Fibroblast of lung (primary cell): ENCODE data around the gene PLCXD3. TPM values are rescaled to one million over a fixed set of nuclear protein-coding genes. Genes with fewer than 3 reads are reported as not detected.

ENCODE experiments used
- DNase-seq, 2 donors: peaks; one replicate each; pipeline versions ENCODE4 v3.0.0 to v3.0.0-alpha.2; 2010; ENCODE audit warnings: low read depth in 2 of 2
- H2AFZ ChIP-seq: 2 replicates; pipeline ENCODE4 v1.5.1; 2012; ENCODE audit warnings: low read length, control low read depth, inconsistent platforms
- H3K27ac ChIP-seq: 2 replicates; pipeline ENCODE4 v1.5.1; 2011; ENCODE audit warnings: low read length, control low read depth; ENCODE audit not compliant: insufficient read depth
- H3K27me3 ChIP-seq: 2 replicates; pipeline ENCODE4 v1.5.1; 2011; ENCODE audit warnings: mild to moderate bottlenecking, low read length; ENCODE audit not compliant: control insufficient read depth, insufficient read depth
- H3K36me3 ChIP-seq: 2 replicates; pipeline ENCODE4 v1.5.1; 2011; ENCODE audit warnings: low read length; ENCODE audit not compliant: control insufficient read depth, insufficient read depth
- H3K4me1 ChIP-seq: 2 replicates; pipeline ENCODE4 v1.5.1; 2011; ENCODE audit warnings: low read length; ENCODE audit not compliant: control insufficient read depth, insufficient read depth; ENCODE audit errors: extremely low read depth
- H3K4me2 ChIP-seq: 2 replicates; pipeline ENCODE4 v1.5.1; 2011; ENCODE audit warnings: low read length, control low read depth; ENCODE audit not compliant: insufficient read depth; ENCODE audit errors: extremely low read depth
- H3K4me3 ChIP-seq, 4 experiments: fragments of 200-600 bp in 1 of 4; sonication (generic) in 1 of 4; replicated peaks in 1 of 4; 2 replicates each; pipeline ENCODE4 v1.5.1; 2011 to 2016; ENCODE audit warnings: low read length in 4 of 4, low read depth in 3 of 4, mild to moderate bottlenecking in 3 of 4, control low read depth in 2 of 4, inconsistent platforms in 1 of 4, mixed read lengths in 1 of 4; ENCODE audit not compliant: insufficient read depth in 1 of 4; ENCODE audit errors: control extremely low read depth in 1 of 4
- H3K79me2 ChIP-seq: 2 replicates; pipeline ENCODE4 v1.5.1; 2012; ENCODE audit warnings: mild to moderate bottlenecking, low read length, inconsistent platforms; ENCODE audit not compliant: control insufficient read depth, insufficient read depth
- H3K9ac ChIP-seq: 2 replicates; pipeline ENCODE4 v1.5.1; 2011; ENCODE audit warnings: mild to moderate bottlenecking, low read length, control low read depth; ENCODE audit not compliant: insufficient read depth
- H3K9me3 ChIP-seq: 2 replicates; pipeline ENCODE4 v1.5.1; 2012; ENCODE audit warnings: low read depth, low read length; ENCODE audit not compliant: control insufficient read depth, insufficient read depth
- H4K20me1 ChIP-seq: 2 replicates; pipeline ENCODE4 v1.5.1; 2011; ENCODE audit warnings: low read length; ENCODE audit not compliant: control insufficient read depth, insufficient read depth; ENCODE audit errors: extremely low read depth
- EZH2 ChIP-seq: IDR thresholded peaks from 2 replicates; pipeline ENCODE4 v1.5.1; 2012; ENCODE audit warnings: low read length, control low read depth, mild to moderate bottlenecking; ENCODE audit errors: missing control alignments
- polyA plus RNA-seq, 2 donors: library from polyadenylated mRNA; depleted of rRNA in 1 of 2; stranded (reverse) in 1 of 2; unstranded in 1 of 2; fragments of >200 nt; gene quantifications; 2 replicates each; pipeline ENCODE4 v1.2.1, GENCODE V29; 2011 to 2012; ENCODE audit warnings: missing spikeins in 1 of 2
- total RNA-seq: library from RNA; depleted of rRNA; stranded (reverse); fragments of >200 nt; gene quantifications from 2 replicates; pipeline ENCODE4 v1.2.1, GENCODE V29; 2014
- TF ChIP-seq, protein P1 (sequence below), 2 donors: IDR thresholded peaks in 1 of 2; conservative IDR thresholded peaks in 1 of 2; 1 replicate in 1 of 2; 2 replicates in 1 of 2; pipeline ENCODE4 v1.5.1; 2011 to 2012; ENCODE audit warnings: low read length in 2 of 2, control low read depth in 1 of 2, inconsistent platforms in 1 of 2, low read depth in 1 of 2, mild to moderate bottlenecking in 1 of 2

PLCXD3 gene
- total and polyA plus RNA-seq, 2 donors (not counting 1 experiment from before 2014, with no cell fraction given): 0.02 to 1.3 TPM

DNA sequence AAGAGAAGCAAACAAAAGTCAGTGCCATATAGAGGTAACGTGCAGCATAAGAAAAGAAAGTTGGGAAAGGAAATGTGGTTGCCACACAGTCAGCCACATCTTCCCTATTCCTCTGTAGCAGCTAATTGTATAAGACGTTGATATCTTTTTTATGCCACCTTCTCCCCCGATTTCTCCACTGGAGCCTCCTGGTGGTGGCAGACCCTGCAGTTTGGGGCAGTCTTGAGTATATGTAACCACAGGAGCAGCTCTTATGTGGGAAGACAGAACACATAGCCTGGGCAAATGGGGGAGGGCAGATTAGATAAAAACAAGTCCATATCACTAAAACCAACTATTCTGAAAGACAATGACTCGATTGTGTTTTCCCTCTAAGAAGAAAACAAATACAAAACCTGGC lies 99.7 kb downstream of the PLCXD3 start:
- Histone ChIP-seq H3K36me3 (no peaks in the 10 kb centered on the region), H3K4me1 (peaks cover 7% of the 10 kb centered on the region), H3K79me2 (no peaks in the 10 kb centered on the region), H3K27me3 (no peaks in the 10 kb centered on the region), H3K4me3 (no peak overlapping the region), H3K9me3 (no peaks in the 10 kb centered on the region), H4K20me1 (no peaks in the 10 kb centered on the region), H3K27ac (no peak overlapping the region), H2AFZ (no peak overlapping the region), H3K9ac (no peak overlapping the region), H3K4me2 (no peak overlapping the region)
- DNase-seq: no peak
- no peak for TF ChIP-seq EZH2
- TF ChIP-seq, protein P1, sequence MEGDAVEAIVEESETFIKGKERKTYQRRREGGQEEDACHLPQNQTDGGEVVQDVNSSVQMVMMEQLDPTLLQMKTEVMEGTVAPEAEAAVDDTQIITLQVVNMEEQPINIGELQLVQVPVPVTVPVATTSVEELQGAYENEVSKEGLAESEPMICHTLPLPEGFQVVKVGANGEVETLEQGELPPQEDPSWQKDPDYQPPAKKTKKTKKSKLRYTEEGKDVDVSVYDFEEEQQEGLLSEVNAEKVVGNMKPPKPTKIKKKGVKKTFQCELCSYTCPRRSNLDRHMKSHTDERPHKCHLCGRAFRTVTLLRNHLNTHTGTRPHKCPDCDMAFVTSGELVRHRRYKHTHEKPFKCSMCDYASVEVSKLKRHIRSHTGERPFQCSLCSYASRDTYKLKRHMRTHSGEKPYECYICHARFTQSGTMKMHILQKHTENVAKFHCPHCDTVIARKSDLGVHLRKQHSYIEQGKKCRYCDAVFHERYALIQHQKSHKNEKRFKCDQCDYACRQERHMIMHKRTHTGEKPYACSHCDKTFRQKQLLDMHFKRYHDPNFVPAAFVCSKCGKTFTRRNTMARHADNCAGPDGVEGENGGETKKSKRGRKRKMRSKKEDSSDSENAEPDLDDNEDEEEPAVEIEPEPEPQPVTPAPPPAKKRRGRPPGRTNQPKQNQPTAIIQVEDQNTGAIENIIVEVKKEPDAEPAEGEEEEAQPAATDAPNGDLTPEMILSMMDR (conservative IDR thresholded peaks at IDR 0.05 in 1 of 2, IDR thresholded peaks at IDR 0.05 in 1 of 2; ENCODE audit: low read depth in 1 of 2, low read length in 2 of 2): no peak

DNA sequence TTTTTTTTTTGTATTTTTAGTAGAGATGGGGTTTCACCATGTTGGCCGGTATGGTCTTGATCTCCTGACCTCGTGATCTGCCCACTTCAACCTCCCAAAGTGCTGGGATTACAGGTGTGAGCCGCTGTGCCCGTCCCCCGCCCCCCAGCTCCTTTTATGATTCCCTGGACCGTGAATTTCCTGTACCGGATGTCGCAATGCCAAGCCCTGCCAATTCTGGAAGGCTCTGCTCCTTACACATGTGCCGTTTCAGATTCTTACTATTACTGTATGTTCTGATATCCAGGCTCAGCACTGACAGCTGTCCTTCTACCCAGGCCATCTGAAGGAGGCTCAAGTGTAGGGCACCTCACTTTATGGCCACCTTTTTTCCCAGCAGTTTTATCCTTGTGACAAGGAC lies 100.1 kb downstream of the PLCXD3 start:
- Histone ChIP-seq H3K36me3 (no peaks in the 10 kb centered on the region), H3K27ac (no peak overlapping the region), H3K4me2 (no peak overlapping the region), H3K9me3 (no peaks in the 10 kb centered on the region), H4K20me1 (no peaks in the 10 kb centered on the region), H2AFZ (no peak overlapping the region), H3K9ac (no peak overlapping the region), H3K27me3 (no peaks in the 10 kb centered on the region), H3K4me3 (no peak overlapping the region), H3K4me1 (peaks cover 7% of the 10 kb centered on the region), H3K79me2 (no peaks in the 10 kb centered on the region)
- no peak for DNase-seq
- TF ChIP-seq, protein P1 (conservative IDR thresholded peaks at IDR 0.05 in 1 of 2, IDR thresholded peaks at IDR 0.05 in 1 of 2; ENCODE audit: low read depth in 1 of 2, low read length in 2 of 2): no peak

DNA sequence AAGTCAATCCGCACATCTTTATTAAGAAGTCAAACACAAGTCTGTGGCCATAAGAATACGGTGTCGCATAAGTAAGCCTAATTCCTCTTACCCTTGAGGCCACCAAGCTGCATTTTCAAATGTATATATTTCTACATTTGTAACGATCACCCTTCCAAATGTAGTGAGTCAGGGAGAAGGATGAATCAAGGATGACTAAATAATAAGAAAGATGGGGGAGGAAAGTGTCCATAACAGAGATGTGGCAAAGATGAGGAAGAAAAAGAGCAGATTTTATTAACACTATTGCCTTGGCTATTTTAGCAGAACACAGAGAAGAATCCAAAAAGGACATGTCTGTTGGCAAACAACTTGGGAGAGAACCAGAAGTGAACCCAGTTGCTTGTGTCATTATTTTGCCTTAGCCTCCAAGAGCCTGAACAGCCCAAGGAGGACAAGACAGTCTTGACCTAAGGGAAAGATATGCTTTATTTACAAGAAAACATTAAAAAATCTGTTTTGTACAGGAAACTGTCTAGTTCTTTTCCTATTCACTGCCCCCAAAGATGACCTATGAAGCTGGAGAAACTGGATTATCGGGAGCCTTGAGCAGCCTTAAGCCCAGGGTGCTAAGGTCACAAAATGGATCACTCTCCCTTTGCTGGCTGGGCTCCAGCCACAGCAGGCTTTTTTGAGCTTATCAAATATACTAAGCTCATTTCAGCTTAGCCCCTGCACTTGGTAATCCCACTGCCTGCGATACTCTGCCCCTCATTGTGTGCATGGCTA lies 101.5 kb downstream of the PLCXD3 start:
- H3K4me3 ChIP-seq: no peak overlapping the region
- TF ChIP-seq, protein P1 (conservative IDR thresholded peaks at IDR 0.05 in 1 of 2, IDR thresholded peaks at IDR 0.05 in 1 of 2; ENCODE audit: low read depth in 1 of 2, low read length in 2 of 2): no peak
- TF ChIP-seq EZH2: no peak
- no peak overlapping the region for H3K9ac ChIP-seq
- H3K4me2 ChIP-seq: no peak overlapping the region
- H3K4me1 ChIP-seq: peaks cover 7% of the 10 kb centered on the region
- peak; percentile 49 to 58 for DNase-seq
- H3K36me3 ChIP-seq: no peaks in the 10 kb centered on the region
- H3K79me2 ChIP-seq: no peaks in the 10 kb centered on the region
- H3K27me3 ChIP-seq: no peaks in the 10 kb centered on the region
- H3K9me3 ChIP-seq: no peaks in the 10 kb centered on the region
- H2AFZ ChIP-seq: peak overlapping the region; percentile 38
- H3K27ac ChIP-seq: peak overlapping the region; percentile 30
- no peaks in the 10 kb centered on the region for H4K20me1 ChIP-seq
